ENCODE results near the gene GLP2R. TPM values are rescaled to one million over a fixed set of nuclear protein-coding genes. Genes with fewer than 3 reads are reported as not detected.

GLP2R gene
- polyA plus RNA-seq, 1 donor from 2014 or later, result not detected

GRCh38 chr17:9816472-9816871 is 9.3 kb upstream of the GLP2R start:
- no peak overlapping the region for H3K9ac ChIP-seq (ENCODE audit: low read length)
- no peaks in the 10 kb centered on the region for H3K9me3 ChIP-seq (ENCODE audit: low read length)

GRCh38 chr17:9817086-9817485 is 8.6 kb upstream of the GLP2R start:
- H3K27ac ChIP-seq (ENCODE audit: low read length), result no peak overlapping the region
- H4K20me1 ChIP-seq (ENCODE audit: insufficient read depth), result no peaks in the 10 kb centered on the region
- TF ChIP-seq EP300 (conservative IDR thresholded peaks at IDR 0.05; ENCODE audit: poor library complexity, severe bottlenecking), result no peak
- H3K4me3 ChIP-seq (ENCODE audit: low read length), result no peak overlapping the region
- no peaks in the 10 kb centered on the region for H3K9me2 ChIP-seq (ENCODE audit: insufficient read depth, low read length)
- H3K36me3 ChIP-seq (ENCODE audit: insufficient read depth, low read length), result no peaks in the 10 kb centered on the region
- H2AFZ ChIP-seq (ENCODE audit: low read depth, low read length), result no peak overlapping the region
- no peaks in the 10 kb centered on the region for H3K9me3 ChIP-seq (ENCODE audit: low read length)
- no peaks in the 10 kb centered on the region for H3K79me2 ChIP-seq (replicated peaks; ENCODE audit: insufficient read depth, low read length)
- H3F3A ChIP-seq (ENCODE audit: insufficient read depth, low read length, poor library complexity, severe bottlenecking), result no peaks in the 10 kb centered on the region
- no peaks in the 10 kb centered on the region for H3K27me3 ChIP-seq (ENCODE audit: insufficient read depth, low read depth, low read length)
- no peak overlapping the region for H3K9ac ChIP-seq (ENCODE audit: low read length)
- no peak overlapping the region for H3K4me2 ChIP-seq (ENCODE audit: low read length)

More at GRCh38 chr17:9816472-9816871, 9.3 kb upstream of the GLP2R start:
- H3K4me3 ChIP-seq (ENCODE audit: low read length), result no peak overlapping the region
- no peak overlapping the region for H3K27ac ChIP-seq (ENCODE audit: low read length)
- H4K20me1 ChIP-seq (ENCODE audit: insufficient read depth), result no peaks in the 10 kb centered on the region
- H3K36me3 ChIP-seq (ENCODE audit: insufficient read depth, low read length), result no peaks in the 10 kb centered on the region
- no peaks in the 10 kb centered on the region for H3K27me3 ChIP-seq (ENCODE audit: insufficient read depth, low read depth, low read length)
- TF ChIP-seq MXI1 (conservative IDR thresholded peaks at IDR 0.05; ENCODE audit: poor library complexity, severe bottlenecking), result no peak
- TF ChIP-seq RAD21 (conservative IDR thresholded peaks at IDR 0.05), result no peak
- H2AFZ ChIP-seq (ENCODE audit: low read depth, low read length), result no peak overlapping the region
- H3F3A ChIP-seq (ENCODE audit: insufficient read depth, low read length, poor library complexity, severe bottlenecking), result no peaks in the 10 kb centered on the region
- H3K79me2 ChIP-seq (replicated peaks; ENCODE audit: insufficient read depth, low read length), result no peaks in the 10 kb centered on the region
- H3K9me2 ChIP-seq (ENCODE audit: insufficient read depth, low read length), result no peaks in the 10 kb centered on the region
- H3K4me2 ChIP-seq (ENCODE audit: low read length), result no peak overlapping the region

- no peaks in the 10 kb centered on the region for H3K27me3 ChIP-seq (ENCODE audit: insufficient read depth, low read depth, low read length)
- no peak overlapping the region for H3K9ac ChIP-seq (ENCODE audit: low read length)
- no peaks in the 10 kb centered on the region for H3K79me2 ChIP-seq (replicated peaks; ENCODE audit: insufficient read depth, low read length)
These were observed 7.0 kb upstream of the GLP2R start for GRCh38 chr17:9818760-9819159.

More at GRCh38 chr17:9818760-9819159, 7.0 kb upstream of the GLP2R start:
- no peak overlapping the region for H3K4me3 ChIP-seq (ENCODE audit: low read length)
- H3K36me3 ChIP-seq (ENCODE audit: insufficient read depth, low read length), result no peaks in the 10 kb centered on the region
- no peaks in the 10 kb centered on the region for H3K9me3 ChIP-seq (ENCODE audit: low read length)
- H3K4me2 ChIP-seq (ENCODE audit: low read length), result no peak overlapping the region
- H4K20me1 ChIP-seq (ENCODE audit: insufficient read depth), result no peaks in the 10 kb centered on the region
- TF ChIP-seq EP300 (conservative IDR thresholded peaks at IDR 0.05; ENCODE audit: poor library complexity, severe bottlenecking) (no peak), SMC3 (conservative IDR thresholded peaks at IDR 0.05; ENCODE audit: poor library complexity) (no peak), POLR2AphosphoS5 (IDR thresholded peaks at IDR 0.05) (no peak), EZH2 (IDR thresholded peaks at IDR 0.05; ENCODE audit: borderline replicate concordance, insufficient read depth, low read length, poor library complexity, severe bottlenecking) (no peak), MXI1 (conservative IDR thresholded peaks at IDR 0.05; ENCODE audit: poor library complexity, severe bottlenecking) (no peak), TAF1 (IDR thresholded peaks at IDR 0.05; ENCODE audit: low read depth) (no peak), REST (IDR thresholded peaks at IDR 0.05; ENCODE audit: borderline replicate concordance) (no peak), RAD21 (conservative IDR thresholded peaks at IDR 0.05) (no peak)
- TF ChIP-seq, protein P1, sequence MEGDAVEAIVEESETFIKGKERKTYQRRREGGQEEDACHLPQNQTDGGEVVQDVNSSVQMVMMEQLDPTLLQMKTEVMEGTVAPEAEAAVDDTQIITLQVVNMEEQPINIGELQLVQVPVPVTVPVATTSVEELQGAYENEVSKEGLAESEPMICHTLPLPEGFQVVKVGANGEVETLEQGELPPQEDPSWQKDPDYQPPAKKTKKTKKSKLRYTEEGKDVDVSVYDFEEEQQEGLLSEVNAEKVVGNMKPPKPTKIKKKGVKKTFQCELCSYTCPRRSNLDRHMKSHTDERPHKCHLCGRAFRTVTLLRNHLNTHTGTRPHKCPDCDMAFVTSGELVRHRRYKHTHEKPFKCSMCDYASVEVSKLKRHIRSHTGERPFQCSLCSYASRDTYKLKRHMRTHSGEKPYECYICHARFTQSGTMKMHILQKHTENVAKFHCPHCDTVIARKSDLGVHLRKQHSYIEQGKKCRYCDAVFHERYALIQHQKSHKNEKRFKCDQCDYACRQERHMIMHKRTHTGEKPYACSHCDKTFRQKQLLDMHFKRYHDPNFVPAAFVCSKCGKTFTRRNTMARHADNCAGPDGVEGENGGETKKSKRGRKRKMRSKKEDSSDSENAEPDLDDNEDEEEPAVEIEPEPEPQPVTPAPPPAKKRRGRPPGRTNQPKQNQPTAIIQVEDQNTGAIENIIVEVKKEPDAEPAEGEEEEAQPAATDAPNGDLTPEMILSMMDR (IDR thresholded peaks at IDR 0.05; ENCODE audit: poor library complexity, severe bottlenecking), result no peak
- H3F3A ChIP-seq (ENCODE audit: insufficient read depth, low read length, poor library complexity, severe bottlenecking), result no peaks in the 10 kb centered on the region
- no peak overlapping the region for H3K27ac ChIP-seq (ENCODE audit: low read length)
- no peak overlapping the region for H2AFZ ChIP-seq (ENCODE audit: low read depth, low read length)
- H3K9me2 ChIP-seq (ENCODE audit: insufficient read depth, low read length), result no peaks in the 10 kb centered on the region
